T-helper 1 cell treated with Interleukin-12 subunit alpha and Interleukin-12 subunit beta and Interleukin-4 antibody, amounts not matched to agents 30 ng/mL and 1 ng/mL, for 36 hours (primary cell): Measurements from ENCODE around the gene RAD51B. TPM values are rescaled to one million over a fixed set of nuclear protein-coding genes. Genes with fewer than 3 reads are reported as not detected.

Experiments
- intact Hi-C: fragments of 100-400 bp; cut with micrococcal nuclease; formaldehyde crosslinking; loops from one replicate; pipeline ENCODE4 v1.15.1; 2024
- total RNA-seq: library from RNA; stranded (reverse); gene quantifications from 2 replicates; pipeline ENCODE4 v1.2.3, GENCODE V29; 2022

Gene RAD51B
- total RNA-seq, 1 donor from 2014 or later, result 24.4 TPM

GRCh38 chr14:68718023-68718990, 898.7 kb downstream of the RAD51B start:
- intact Hi-C loops, result loop anchor here (2.0 to 5.0 kb wide), 2 partner anchors 62 to 471 kb away; no protein-coding TSS in a partner anchor

- intact Hi-C loops, result loop anchor here (1.0 to 5.0 kb wide), 5 partner anchors 15 to 473 kb away; no protein-coding TSS in a partner anchor
Observed at GRCh38 chr14:68719634-68720384, 900.2 kb downstream of the RAD51B start.

- intact Hi-C loops, result no loop called here
Observed at GRCh38 chr14:68722186-68722585, 902.6 kb downstream of the RAD51B start.

- intact Hi-C loops, result no loop called here
Observed at GRCh38 chr14:68722968-68723566, 903.5 kb downstream of the RAD51B start.

GRCh38 chr14:68723808-68724268, 904.3 kb downstream of the RAD51B start:
- intact Hi-C loops, result no loop called here

- intact Hi-C loops, result no loop called here
Observed at GRCh38 chr14:68724914-68725313, 905.3 kb downstream of the RAD51B start.

GRCh38 chr14:68726093-68726695, 906.6 kb downstream of the RAD51B start:
- intact Hi-C loops, result no loop called here

GRCh38 chr14:68727315-68728047, 907.9 kb downstream of the RAD51B start:
- intact Hi-C loops, result no loop called here

- intact Hi-C loops, result no loop called here
Observed at GRCh38 chr14:68728342-68729106, 908.9 kb downstream of the RAD51B start.

- intact Hi-C loops, result no loop called here
Observed at GRCh38 chr14:68729556-68729955, 910.0 kb downstream of the RAD51B start.

- intact Hi-C loops, result loop anchor here (5.0 kb wide), 2 partner anchors 443 to 483 kb away; no protein-coding TSS in a partner anchor
Observed at GRCh38 chr14:68730348-68730747, 910.8 kb downstream of the RAD51B start.

- intact Hi-C loops, result loop anchor here (5.0 kb wide), 2 partner anchors 444 to 484 kb away; no protein-coding TSS in a partner anchor
Observed at GRCh38 chr14:68730811-68731425, 911.3 kb downstream of the RAD51B start.

GRCh38 chr14:68733086-68733914, 913.7 kb downstream of the RAD51B start:
- intact Hi-C loops, result loop anchor here (1.0 to 5.0 kb wide), 5 partner anchors 18 to 486 kb away; no protein-coding TSS in a partner anchor

GRCh38 chr14:68734231-68734732, 914.7 kb downstream of the RAD51B start:
- intact Hi-C loops, result loop anchor here (1.0 to 5.0 kb wide), 5 partner anchors 13 to 487 kb away; no protein-coding TSS in a partner anchor

- intact Hi-C loops, result loop anchor here (2.0 kb wide), 2 partner anchors 15 to 53 kb away; no protein-coding TSS in a partner anchor
Observed at GRCh38 chr14:68735856-68736255, 916.3 kb downstream of the RAD51B start.

GRCh38 chr14:68736471-68736871, 916.9 kb downstream of the RAD51B start:
- intact Hi-C loops, result no loop called here

- intact Hi-C loops, result no loop called here
Observed at GRCh38 chr14:68737086-68737485, 917.5 kb downstream of the RAD51B start.

GRCh38 chr14:68738559-68738958, 919.0 kb downstream of the RAD51B start:
- intact Hi-C loops, result no loop called here
